Endothelial cell of umbilical vein (primary cell): ENCODE data around the gene C12orf76. TPM values are rescaled to one million over a fixed set of nuclear protein-coding genes. Genes with fewer than 3 reads are reported as not detected.

ENCODE experiments used
- BruUV-seq: library from RNA; stranded (reverse); fragments of 400-500 nt; replicated peaks from 2 replicates; lab custom pipeline; 2021; lab: Mats Ljungman, UMichigan
- CTCF ChIA-PET: fragments of 300-600, 350-600 bp; sonication (Branson Sonifier 250); formaldehyde crosslinking; loops from one replicate; lab custom pipeline; 2021; ENCODE audit warnings: antibody characterized with exemption, inconsistent platforms; lab: Charles Lee
- POLR2A ChIA-PET: fragments of 300-600, 350-600 bp; sonication (Branson Sonifier 250); formaldehyde crosslinking; loops from one replicate; lab custom pipeline; 2021; ENCODE audit warnings: antibody characterized with exemption, inconsistent platforms; lab: Charles Lee
- DNase-seq: peaks from one replicate; pipeline ENCODE4 v3.0.0-alpha.2; 2011; ENCODE audit warnings: low read depth, low spot score
- FAIRE-seq: peaks from 2 replicates; lab custom pipeline; 2011; peaks lifted over from hg19 to GRCh38; lab: Jason Lieb, UNC
- H2AFZ ChIP-seq: 2 replicates; pipeline ENCODE4 v1.6.0; 2012; ENCODE audit warnings: low read depth, low read length, control low read depth, inconsistent platforms
- H3K27ac ChIP-seq: 2 replicates; pipeline ENCODE4 v1.5.1; 2011; ENCODE audit warnings: low read depth, mild to moderate bottlenecking, control low read depth, low read length, moderate library complexity; ENCODE audit not compliant: insufficient read depth
- H3K27me3 ChIP-seq, 2 experiments: 2 replicates each; pipeline versions ENCODE4 v1.6.0 to v1.6.1; 2011; ENCODE audit warnings: low read length in 2 of 2, mixed read lengths in 1 of 2; ENCODE audit not compliant: control insufficient read depth in 2 of 2, insufficient read depth in 2 of 2
- H3K36me3 ChIP-seq, 2 experiments: 2 replicates in 1 of 2; 3 replicates in 1 of 2; pipeline ENCODE4 v1.5.1; 2011; ENCODE audit warnings: low read length in 2 of 2, mild to moderate bottlenecking in 1 of 2, moderate library complexity in 1 of 2; ENCODE audit not compliant: control insufficient read depth in 2 of 2, insufficient read depth in 2 of 2; ENCODE audit errors: extremely low read depth in 1 of 2
- H3K4me1 ChIP-seq: 3 replicates; pipeline ENCODE4 v1.5.1; 2011; ENCODE audit warnings: mild to moderate bottlenecking, low read length; ENCODE audit not compliant: control insufficient read depth, insufficient read depth; ENCODE audit errors: extremely low read depth
- H3K4me2 ChIP-seq: 2 replicates; pipeline ENCODE4 v1.6.1; 2011; ENCODE audit warnings: low read length, control low read depth, mixed read lengths; ENCODE audit not compliant: insufficient read depth
- H3K4me3 ChIP-seq, 3 experiments: fragments of 200-600 bp in 1 of 3; sonication (generic), shearing (Covaris generic) in 1 of 3; replicated peaks in 1 of 3; 2 replicates each; pipeline ENCODE4 v1.5.1; 2011 to 2016; ENCODE audit warnings: control low read depth in 3 of 3, low read length in 3 of 3, mild to moderate bottlenecking in 2 of 3, inconsistent platforms in 1 of 3, low read depth in 1 of 3, moderate library complexity in 1 of 3; ENCODE audit not compliant: insufficient read depth in 1 of 3
- H3K79me2 ChIP-seq: 2 replicates; pipeline ENCODE4 v1.6.0; 2012; ENCODE audit warnings: low read length, inconsistent platforms; ENCODE audit not compliant: control insufficient read depth, insufficient read depth
- H3K9ac ChIP-seq: replicated peaks from 2 replicates; pipeline ENCODE3; 2011; ENCODE audit warnings: low read length, control low read depth; ENCODE audit not compliant: insufficient read depth; ENCODE audit errors: extremely low read depth
- H3K9me1 ChIP-seq: replicated peaks from 3 replicates; pipeline ENCODE4 v1.6.0; 2011; ENCODE audit warnings: mild to moderate bottlenecking, low read length; ENCODE audit not compliant: control insufficient read depth, insufficient read depth; ENCODE audit errors: extremely low read depth
- H3K9me3 ChIP-seq: replicated peaks from 2 replicates; pipeline ENCODE4 v1.5.1; 2012; ENCODE audit warnings: low read length, inconsistent platforms; ENCODE audit not compliant: control insufficient read depth, insufficient read depth
- H4K20me1 ChIP-seq: replicated peaks from 2 replicates; pipeline ENCODE3; 2011; ENCODE audit warnings: mild to moderate bottlenecking, low read length; ENCODE audit not compliant: control insufficient read depth, insufficient read depth; ENCODE audit errors: extremely low read depth
- EZH2 ChIP-seq: IDR thresholded peaks from 2 replicates; pipeline ENCODE4 v1.6.1; 2012; ENCODE audit warnings: borderline replicate concordance, low read depth, mild to moderate bottlenecking, moderate library complexity, low read length, inconsistent platforms; ENCODE audit not compliant: severe bottlenecking
- FOS ChIP-seq: IDR thresholded peaks from 2 replicates; pipeline ENCODE4 v1.6.1; 2011; ENCODE audit warnings: mild to moderate bottlenecking, low read length, moderate library complexity, borderline replicate concordance; ENCODE audit not compliant: insufficient read depth
- GATA2 ChIP-seq: IDR thresholded peaks from 2 replicates; pipeline ENCODE4 v1.7.0; 2011; ENCODE audit warnings: low read depth, mild to moderate bottlenecking, moderate library complexity, mixed read lengths, low read length; ENCODE audit not compliant: insufficient read length, insufficient read depth
- JUN ChIP-seq: IDR thresholded peaks from 2 replicates; pipeline ENCODE4 v1.6.1; 2011; ENCODE audit warnings: borderline replicate concordance, low read depth; ENCODE audit not compliant: insufficient read length, insufficient read depth
- MYC ChIP-seq: IDR thresholded peaks from one replicate; pipeline ENCODE4 v1.6.1; 2011; ENCODE audit warnings: mild to moderate bottlenecking, low read depth, low read length
- POLR2A ChIP-seq: IDR thresholded peaks from 2 replicates; pipeline ENCODE4 v1.6.1; 2012; ENCODE audit warnings: low read depth, mild to moderate bottlenecking, control low read depth, low read length
- POLR2AphosphoS5 ChIP-seq: IDR thresholded peaks from 2 replicates; pipeline ENCODE4 v1.6.1; 2012; ENCODE audit warnings: low read depth, mild to moderate bottlenecking, control low read depth, low read length, moderate library complexity; ENCODE audit not compliant: insufficient read depth
- dilution Hi-C: fragments of 300-500 bp; cut with MboI; formaldehyde crosslinking; loops from one replicate; pipeline ENCODE4 v1.15.0; 2019; ENCODE audit warnings: low sequenced_read_pairs; ENCODE audit not compliant: extremely low pct_ligation_motif_present
- intact Hi-C: fragments of 100-400 bp; cut with micrococcal nuclease; formaldehyde crosslinking; loops from one replicate; pipeline ENCODE4 v1.10.0; 2022
- polyA plus RNA-seq, 4 experiments: library from polyadenylated mRNA; depleted of rRNA in 3 of 4; stranded (reverse) in 3 of 4; unstranded in 1 of 4; fragments of >200 nt; gene quantifications; 2 replicates each; pipeline versions ENCODE4 v1.2.1 to v1.2.3, GENCODE V29; 2011 to 2012; ENCODE audit warnings: missing spikeins in 1 of 4
- total RNA-seq: library from RNA; stranded (reverse); gene quantifications from 2 replicates; pipeline ENCODE4 v1.2.3, GENCODE V29; 2021
- TF ChIP-seq, protein P1 (sequence below), 2 donors: IDR thresholded peaks; 1 replicate in 1 of 2; 2 replicates in 1 of 2; pipeline ENCODE4 v1.5.1; 2011; ENCODE audit warnings: low read length in 2 of 2, mild to moderate bottlenecking in 2 of 2, moderate library complexity in 2 of 2, control low read depth in 1 of 2, inconsistent platforms in 1 of 2, low read depth in 1 of 2; ENCODE audit not compliant: insufficient read depth in 1 of 2; ENCODE audit errors: extremely low read depth in 1 of 2
- TF ChIP-seq, protein P2 (sequence below): IDR thresholded peaks from 2 replicates; pipeline ENCODE4 v1.6.1; 2011; ENCODE audit not compliant: insufficient read depth, insufficient read length

The C12orf76 gene
- total and polyA plus RNA-seq, 2 donors (not counting 3 experiments of a cell fraction or from before 2014, with no cell fraction given): 13.4 to 17.1 TPM

DNA sequence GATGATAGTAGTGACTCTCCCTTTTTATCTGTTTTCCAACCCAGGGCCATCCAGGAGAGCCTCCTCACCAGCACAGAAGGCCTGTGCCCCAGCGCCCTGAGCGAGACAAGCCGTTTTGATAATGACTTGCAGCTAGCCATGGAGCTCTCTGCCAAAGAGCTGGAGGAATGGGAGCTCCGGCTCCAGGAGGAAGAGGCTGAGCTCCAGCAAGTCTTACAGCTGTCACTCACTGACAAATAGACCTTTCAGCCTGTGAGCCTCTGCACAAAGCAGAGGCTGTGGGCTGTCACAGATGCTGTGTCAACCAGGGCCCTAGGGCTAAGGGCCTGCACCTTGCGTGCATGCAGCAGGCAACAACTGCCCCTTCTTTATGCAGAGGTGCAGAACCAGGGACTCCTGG, 11.0 kb downstream of the C12orf76 start:
- no peak overlapping the region for H3K4me2 ChIP-seq
- FAIRE-seq (no peak), DNase-seq (no peak)
- peaks cover 4 to 19% of the 10 kb centered on the region in 2 experiments for H3K36me3 ChIP-seq
- TF ChIP-seq FOS: no peak
- no peak for TF ChIP-seq GATA2
- TF ChIP-seq, protein P1, sequence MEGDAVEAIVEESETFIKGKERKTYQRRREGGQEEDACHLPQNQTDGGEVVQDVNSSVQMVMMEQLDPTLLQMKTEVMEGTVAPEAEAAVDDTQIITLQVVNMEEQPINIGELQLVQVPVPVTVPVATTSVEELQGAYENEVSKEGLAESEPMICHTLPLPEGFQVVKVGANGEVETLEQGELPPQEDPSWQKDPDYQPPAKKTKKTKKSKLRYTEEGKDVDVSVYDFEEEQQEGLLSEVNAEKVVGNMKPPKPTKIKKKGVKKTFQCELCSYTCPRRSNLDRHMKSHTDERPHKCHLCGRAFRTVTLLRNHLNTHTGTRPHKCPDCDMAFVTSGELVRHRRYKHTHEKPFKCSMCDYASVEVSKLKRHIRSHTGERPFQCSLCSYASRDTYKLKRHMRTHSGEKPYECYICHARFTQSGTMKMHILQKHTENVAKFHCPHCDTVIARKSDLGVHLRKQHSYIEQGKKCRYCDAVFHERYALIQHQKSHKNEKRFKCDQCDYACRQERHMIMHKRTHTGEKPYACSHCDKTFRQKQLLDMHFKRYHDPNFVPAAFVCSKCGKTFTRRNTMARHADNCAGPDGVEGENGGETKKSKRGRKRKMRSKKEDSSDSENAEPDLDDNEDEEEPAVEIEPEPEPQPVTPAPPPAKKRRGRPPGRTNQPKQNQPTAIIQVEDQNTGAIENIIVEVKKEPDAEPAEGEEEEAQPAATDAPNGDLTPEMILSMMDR (IDR thresholded peaks at IDR 0.05; ENCODE audit: extremely low read depth in 1 of 2, insufficient read depth in 1 of 2, low read depth in 1 of 2, low read length in 2 of 2): no peak
- no peak for TF ChIP-seq EZH2
- TF ChIP-seq POLR2AphosphoS5: no peak
- TF ChIP-seq, protein P2, sequence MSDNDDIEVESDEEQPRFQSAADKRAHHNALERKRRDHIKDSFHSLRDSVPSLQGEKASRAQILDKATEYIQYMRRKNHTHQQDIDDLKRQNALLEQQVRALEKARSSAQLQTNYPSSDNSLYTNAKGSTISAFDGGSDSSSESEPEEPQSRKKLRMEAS: no peak
- TF ChIP-seq JUN: no peak
- no peak for TF ChIP-seq POLR2A
- TF ChIP-seq MYC: no peak
- no peaks in the 10 kb centered on the region for H3K27me3 ChIP-seq
- BruUV-seq: no TSS peak
- dilution Hi-C loops: no loop called here
- CTCF ChIA-PET: interaction anchor here (1.6 to 1.8 kb wide), 2 partner anchors 10 to 13 kb away, joined by 5 to 6 read pairs; no protein-coding TSS in a partner anchor
- H3K79me2 ChIP-seq: no peaks in the 10 kb centered on the region
- H3K9ac ChIP-seq: no peak overlapping the region
- no peak overlapping the region for H3K27ac ChIP-seq
- POLR2A ChIA-PET: no interaction called here
- no peak overlapping the region for H2AFZ ChIP-seq
- intact Hi-C loops: no loop called here
- peaks cover 22% of the 10 kb centered on the region for H3K4me1 ChIP-seq
- no peaks in the 10 kb centered on the region for H3K9me3 ChIP-seq
- no peak overlapping the region for H3K4me3 ChIP-seq
- no peaks in the 10 kb centered on the region for H4K20me1 ChIP-seq
- no peaks in the 10 kb centered on the region for H3K9me1 ChIP-seq
